H1 (cell line): ENCODE data around the gene KDM4E. TPM values are rescaled to one million over a fixed set of nuclear protein-coding genes. Genes with fewer than 3 reads are reported as not detected.

Experiments
- CHD2 ChIP-seq: IDR thresholded peaks from 2 replicates; pipeline ENCODE4 v1.6.1; 2012; ENCODE audit warnings: low read length, improper control_type of control experiment
- EGR1 ChIP-seq: IDR thresholded peaks from 2 replicates; pipeline ENCODE4 v1.6.1; 2011; ENCODE audit warnings: low read depth, low read length, borderline replicate concordance
- GABPA ChIP-seq: IDR thresholded peaks from 2 replicates; pipeline ENCODE4 v1.6.1; 2011; ENCODE audit warnings: mild to moderate bottlenecking, low read length, moderate library complexity, borderline replicate concordance; ENCODE audit not compliant: insufficient read depth
- JUN ChIP-seq: IDR thresholded peaks from 2 replicates; pipeline ENCODE4 v1.6.1; 2011; ENCODE audit warnings: low read depth, mild to moderate bottlenecking, improper control_type of control experiment, low read length
- RFX5 ChIP-seq: IDR thresholded peaks from 2 replicates; pipeline ENCODE4 v1.6.1; 2011; ENCODE audit warnings: low read depth, low read length, improper control_type of control experiment, borderline replicate concordance
- SP1 ChIP-seq: IDR thresholded peaks from 2 replicates; pipeline ENCODE4 v1.6.1; 2011; ENCODE audit warnings: low read depth, low read length
- USF2 ChIP-seq: IDR thresholded peaks from 2 replicates; pipeline ENCODE4 v1.6.1; 2011; ENCODE audit warnings: low read length, improper control_type of control experiment
- polyA plus RNA-seq, 7 experiments: library from polyadenylated mRNA; depleted of rRNA in 3 of 7; stranded (reverse) in 5 of 7; unstranded in 2 of 7; fragments of >200 nt in 5 of 7; fragments of 200-250 nt in 2 of 7; gene quantifications; 1 replicate in 5 of 7; 2 replicates in 1 of 7; 4 replicates in 1 of 7; pipeline versions ENCODE4 v1.2.1 to v1.2.3, GENCODE V29; 2011 to 2013; ENCODE audit warnings: missing spikeins in 2 of 7, mixed read lengths in 2 of 7
- total RNA-seq: library from RNA; stranded (reverse); fragmentation: NEBNext Ultra II Directional; extraction: Animal tissue kit (Norgen Biotek cat#: 25700); gene quantifications from 2 replicates; pipeline ENCODE4 v1.2.1, GENCODE V29; 2021

KDM4E gene
- total and polyA plus RNA-seq, 2 of the 8 experiments (the other 6 are each of a cell fraction or from before 2014, with no cell fraction given) = not detected

GRCh38 chr11:95066716-95067038 is 41.6 kb downstream of the KDM4E start, which contains the start of gene SRSF8 (continued):
- TF ChIP-seq USF2 (no peak), SP1 (no peak), JUN (no peak), GABPA (no peak), RFX5 (no peak), CHD2 (no peak), EGR1 (no peak)
